H1 (cell line): Measurements from ENCODE around the gene ACKR2. TPM values are rescaled to one million over a fixed set of nuclear protein-coding genes. Genes with fewer than 3 reads are reported as not detected.
A peak's percentile ranks its signal among the peaks of the same experiment; 100 is the strongest.

Experiments used
- CTCF ChIA-PET: fragments of 300-600 bp; sonication (Branson Sonifier 250); formaldehyde crosslinking; loops from one replicate; lab custom pipeline; 2021; ENCODE audit not compliant: partially characterized antibody; lab: Charles Lee
- POLR2A ChIA-PET: fragments of 300-600 bp; sonication (Branson Sonifier 250); formaldehyde crosslinking; loops from one replicate; lab custom pipeline; 2021; ENCODE audit warnings: inconsistent platforms; ENCODE audit not compliant: partially characterized antibody; lab: Charles Lee
- DNase-seq, 2 experiments: peaks; one replicate each; pipeline versions ENCODE4 v3.0.0 to v3.0.0-alpha.2; 2010 to 2022; ENCODE audit warnings: low spot score in 2 of 2, low read depth in 1 of 2, mixed read lengths in 1 of 2
- FAIRE-seq: peaks from 2 replicates; lab custom pipeline; 2011; peaks lifted over from hg19 to GRCh38; lab: Jason Lieb, UNC
- H2AFZ ChIP-seq: 2 replicates; pipeline ENCODE4 v1.8.1; 2012; ENCODE audit warnings: low read length, inconsistent platforms
- H2AK5ac ChIP-seq: 2 replicates; pipeline ENCODE4 v1.6.1; 2013; ENCODE audit warnings: low read depth, low read length
- H2BK120ac ChIP-seq: replicated peaks from 2 replicates; pipeline ENCODE3; 2013; ENCODE audit warnings: low read depth, low read length, inconsistent platforms
- H2BK12ac ChIP-seq: 2 replicates; pipeline ENCODE4 v1.6.1; 2013; ENCODE audit warnings: low read depth, low read length
- H2BK15ac ChIP-seq: 2 replicates; pipeline ENCODE4 v1.6.1; 2013; ENCODE audit warnings: low read length
- H2BK20ac ChIP-seq: 2 replicates; pipeline ENCODE4 v1.6.1; 2013; ENCODE audit warnings: low read length
- H2BK5ac ChIP-seq: 2 replicates; pipeline ENCODE4 v1.6.1; 2013; ENCODE audit warnings: low read depth, low read length
- H3K14ac ChIP-seq: 2 replicates; pipeline ENCODE4 v1.6.1; 2013; ENCODE audit warnings: inconsistent platforms; ENCODE audit not compliant: insufficient read length
- H3K18ac ChIP-seq: 2 replicates; pipeline ENCODE4 v1.6.1; 2013; ENCODE audit warnings: low read length; ENCODE audit errors: extremely low read depth
- H3K23ac ChIP-seq: 2 replicates; pipeline ENCODE4 v1.6.1; 2013; ENCODE audit warnings: inconsistent platforms; ENCODE audit not compliant: insufficient read length
- H3K23me2 ChIP-seq: 2 replicates; pipeline ENCODE4 v1.6.1; 2013; ENCODE audit warnings: low read depth, low read length
- H3K27ac ChIP-seq: 2 replicates; pipeline ENCODE4 v1.6.1; 2011; ENCODE audit warnings: low read depth, low read length, inconsistent platforms
- H3K27me3 ChIP-seq, 4 experiments: replicated peaks in 1 of 4; 1 replicate in 1 of 4; 2 replicates in 3 of 4; pipeline versions ENCODE4 v1.6.1 to v1.8.1; 2011 to 2013; ENCODE audit warnings: low read length in 3 of 4, mild to moderate bottlenecking in 3 of 4, inconsistent platforms in 2 of 4, mixed read lengths in 2 of 4, moderate library complexity in 1 of 4; ENCODE audit not compliant: control insufficient read depth in 3 of 4, insufficient read depth in 3 of 4; ENCODE audit errors: extremely low read depth in 1 of 4
- H3K36me3 ChIP-seq, 4 experiments: 2 replicates each; pipeline versions ENCODE4 v1.6.1 to v1.8.1; 2011 to 2013; ENCODE audit warnings: mild to moderate bottlenecking in 4 of 4, low read length in 3 of 4, moderate library complexity in 2 of 4, control low read depth in 1 of 4, inconsistent platforms in 1 of 4; ENCODE audit not compliant: insufficient read depth in 4 of 4, control insufficient read depth in 2 of 4
- H3K4ac ChIP-seq: replicated peaks from 2 replicates; pipeline ENCODE3; 2013; ENCODE audit warnings: low read length, low read depth, mixed read lengths, inconsistent platforms; ENCODE audit not compliant: insufficient read length
- H3K4me1 ChIP-seq, 4 experiments: replicated peaks in 1 of 4; 1 replicate in 1 of 4; 2 replicates in 3 of 4; pipeline versions ENCODE4 v1.6.1 to v1.8.1; 2011 to 2013; ENCODE audit warnings: low read length in 3 of 4, inconsistent platforms in 2 of 4, mixed read lengths in 1 of 4; ENCODE audit not compliant: insufficient read depth in 4 of 4, control insufficient read depth in 3 of 4
- H3K4me2 ChIP-seq, 2 experiments: 2 replicates each; pipeline versions ENCODE4 v1.6.1 to v1.8.1; 2011 to 2013; ENCODE audit warnings: low read depth in 2 of 2, low read length in 2 of 2, control low read depth in 1 of 2, inconsistent platforms in 1 of 2, mild to moderate bottlenecking in 1 of 2; ENCODE audit not compliant: insufficient read depth in 1 of 2
- H3K4me3 ChIP-seq, 4 experiments: fragments of 200-600, 300-600 bp in 1 of 4; sonication (generic), shearing (Covaris generic), sonication (Bioruptor Twin) in 1 of 4; 2 replicates each; pipeline versions ENCODE4 v1.5.1 to v1.8.1; 2011 to 2016; ENCODE audit warnings: low read length in 4 of 4, low read depth in 3 of 4, control low read depth in 2 of 4, inconsistent platforms in 2 of 4, mild to moderate bottlenecking in 2 of 4, mixed read lengths in 1 of 4, moderate library complexity in 1 of 4; ENCODE audit not compliant: insufficient read depth in 2 of 4; ENCODE audit errors: extremely low read depth in 1 of 4
- H3K56ac ChIP-seq: replicated peaks from 2 replicates; pipeline ENCODE3; 2013; ENCODE audit warnings: low read depth, mild to moderate bottlenecking, mixed read lengths, low read length, inconsistent platforms; ENCODE audit not compliant: insufficient read length
- H3K79me1 ChIP-seq: 2 replicates; pipeline ENCODE4 v1.6.1; 2013; ENCODE audit warnings: low read depth, low read length, control low read depth
- H3K79me2 ChIP-seq, 2 experiments: 2 replicates each; pipeline versions ENCODE4 v1.6.1 to v1.8.1; 2012 to 2013; ENCODE audit warnings: low read length in 2 of 2, mild to moderate bottlenecking in 2 of 2, inconsistent platforms in 1 of 2; ENCODE audit not compliant: insufficient read depth in 2 of 2, control insufficient read depth in 1 of 2
- H3K9ac ChIP-seq, 4 experiments: replicated peaks in 1 of 4; 1 replicate in 1 of 4; 2 replicates in 3 of 4; pipeline versions ENCODE4 v1.6.1 to v1.8.1; 2011 to 2013; ENCODE audit warnings: low read depth in 3 of 4, low read length in 3 of 4, control low read depth in 2 of 4, mild to moderate bottlenecking in 2 of 4, moderate library complexity in 2 of 4, inconsistent platforms in 1 of 4; ENCODE audit errors: extremely low read depth in 1 of 4
- H3K9me3 ChIP-seq, 2 experiments: 2 replicates each; pipeline versions ENCODE4 v1.6.1 to v1.8.1; 2012 to 2013; ENCODE audit warnings: mild to moderate bottlenecking in 2 of 2, moderate library complexity in 2 of 2, control low read depth in 1 of 2, inconsistent platforms in 1 of 2, low read depth in 1 of 2, low read length in 1 of 2, mixed read lengths in 1 of 2; ENCODE audit not compliant: insufficient read depth in 2 of 2
- H4K20me1 ChIP-seq, 2 experiments: replicated peaks in 1 of 2; 2 replicates each; pipeline versions ENCODE3 to v1.8.1; 2011 to 2013; ENCODE audit warnings: inconsistent platforms in 2 of 2, low read length in 2 of 2, mild to moderate bottlenecking in 1 of 2; ENCODE audit not compliant: insufficient read depth in 2 of 2, control insufficient read depth in 1 of 2
- H4K5ac ChIP-seq: 2 replicates; pipeline ENCODE4 v1.6.1; 2013; ENCODE audit warnings: low read length, low read depth, mixed read lengths, inconsistent platforms; ENCODE audit not compliant: insufficient read length
- H4K8ac ChIP-seq: 2 replicates; pipeline ENCODE4 v1.8.0; 2013; ENCODE audit warnings: mild to moderate bottlenecking, moderate library complexity, low read length, inconsistent platforms; ENCODE audit not compliant: insufficient read depth; ENCODE audit errors: extremely low read depth
- H4K91ac ChIP-seq: replicated peaks from 2 replicates; pipeline ENCODE3; 2013; ENCODE audit warnings: low read length, mixed read lengths, inconsistent platforms; ENCODE audit not compliant: insufficient read length
- ASH2L ChIP-seq: fragments of 200-600, 300-600 bp; sonication (generic); IDR thresholded peaks from one replicate; pipeline ENCODE4 v1.7.1; 2017; ENCODE audit warnings: low read length
- ATF3 ChIP-seq: IDR thresholded peaks from 2 replicates; pipeline ENCODE4 v1.6.1; 2011; ENCODE audit warnings: low read depth, mild to moderate bottlenecking, low read length; ENCODE audit not compliant: insufficient read depth
- E2F6 ChIP-seq: IDR thresholded peaks from 2 replicates; pipeline ENCODE4 v1.6.1; 2012; ENCODE audit warnings: inconsistent platforms
- EGR1 ChIP-seq: IDR thresholded peaks from 2 replicates; pipeline ENCODE4 v1.6.1; 2011; ENCODE audit warnings: low read depth, low read length, borderline replicate concordance
- GABPA ChIP-seq: IDR thresholded peaks from 2 replicates; pipeline ENCODE4 v1.6.1; 2011; ENCODE audit warnings: mild to moderate bottlenecking, low read length, moderate library complexity, borderline replicate concordance; ENCODE audit not compliant: insufficient read depth
- MAX ChIP-seq: IDR thresholded peaks from 2 replicates; pipeline ENCODE4 v1.6.1; 2012; ENCODE audit warnings: inconsistent platforms
- POU5F1 ChIP-seq: IDR thresholded peaks from 2 replicates; pipeline ENCODE4 v1.6.1; 2011; ENCODE audit warnings: low read depth, mild to moderate bottlenecking, low read length, moderate library complexity
- RXRA ChIP-seq: IDR thresholded peaks from 2 replicates; pipeline ENCODE4 v1.6.1; 2011; ENCODE audit warnings: low read depth, mild to moderate bottlenecking, low read length, moderate library complexity; ENCODE audit not compliant: insufficient read depth
- SIRT6 ChIP-seq: IDR thresholded peaks from one replicate; pipeline ENCODE4 v1.7.1; 2012; ENCODE audit warnings: low read length, inconsistent platforms
- TAF1 ChIP-seq: IDR thresholded peaks from 2 replicates; pipeline ENCODE4 v1.6.1; 2011; ENCODE audit warnings: mild to moderate bottlenecking, low read depth, low read length
- TAF7 ChIP-seq: optimal IDR thresholded peaks from 2 replicates; pipeline ENCODE3; 2011; ENCODE audit warnings: low read depth, mild to moderate bottlenecking, inconsistent platforms, low read length, moderate library complexity, borderline replicate concordance
- YY1 ChIP-seq: IDR thresholded peaks from 2 replicates; pipeline ENCODE4 v1.6.1; 2011; ENCODE audit warnings: low read depth, mild to moderate bottlenecking, low read length
- WGBS, 2 experiments: shearing (Covaris generic) in 1 of 2; methylation state at CpG; one replicate each; pipeline versions ENCODE4 v1.1.6 to v1.1.7; 2013 to 2015; ENCODE audit warnings: low lambda C conversion rate in 2 of 2, mixed read lengths in 2 of 2, inconsistent platforms in 1 of 2, low coverage in 1 of 2, missing lambda C conversion rate in 1 of 2; ENCODE audit not compliant: insufficient replicate concordance in 2 of 2, insufficient coverage in 1 of 2, insufficient read length in 1 of 2; ENCODE audit errors: extremely low coverage in 1 of 2, missing lambda C conversion rate in 1 of 2; 5-methylcytosine and 5-hydroxymethylcytosine counted together
- polyA plus RNA-seq, 7 experiments: library from polyadenylated mRNA; depleted of rRNA in 3 of 7; stranded (reverse) in 5 of 7; unstranded in 2 of 7; fragments of >200 nt in 5 of 7; fragments of 200-250 nt in 2 of 7; gene quantifications; 1 replicate in 5 of 7; 2 replicates in 1 of 7; 4 replicates in 1 of 7; pipeline versions ENCODE4 v1.2.1 to v1.2.3, GENCODE V29; 2011 to 2013; ENCODE audit warnings: missing spikeins in 2 of 7, mixed read lengths in 2 of 7
- total RNA-seq: library from RNA; stranded (reverse); fragmentation: NEBNext Ultra II Directional; extraction: Animal tissue kit (Norgen Biotek cat#: 25700); gene quantifications from 2 replicates; pipeline ENCODE4 v1.2.1, GENCODE V29; 2021

ACKR2 gene
- total and polyA plus RNA-seq, 2 of the 8 experiments (the other 6 are each of a cell fraction or from before 2014, with no cell fraction given) = 0.09 to 0.12 TPM

- Histone ChIP-seq H3K23me2 (no peaks in the 10 kb centered on the region; the same call in 1 of the 2 replicates), H2BK5ac (no peak overlapping the region), H3K4me3 (no peak overlapping the region), H3K27ac (no peak overlapping the region), H3K79me2 (no peaks in the 10 kb centered on the region), H3K14ac (no peak overlapping the region), H2BK20ac (no peak overlapping the region), H3K4ac (no peak overlapping the region), H3K23ac (no peak overlapping the region), H2BK120ac (no peak overlapping the region), H2BK15ac (no peak overlapping the region), H3K9ac (no peak overlapping the region), H3K56ac (no peak overlapping the region), H4K20me1 (no peaks in the 10 kb centered on the region), H3K18ac (no peak overlapping the region), H3K9me3 (no peaks in the 10 kb centered on the region), H3K4me2 (no peak overlapping the region), H3K27me3 (peaks cover 0 to 2% (median under 1%) of the 10 kb centered on the region in 4 experiments; a peak in 2 of 7 replicates), H2AFZ (no peak overlapping the region), H2BK12ac (no peak overlapping the region), H3K36me3 (no peaks in the 10 kb centered on the region), H4K5ac (no peak overlapping the region), H4K91ac (no peak overlapping the region), H4K8ac (0 out of 2 replicates have a peak overlapping the region, but pooled peaks have one; percentile 7), H3K79me1 (no peaks in the 10 kb centered on the region), H3K4me1 (no peaks in the 10 kb centered on the region), H2AK5ac (no peak overlapping the region)
- CTCF ChIA-PET = interaction anchor here (1.0 to 1.8 kb wide), 3 partner anchors 20 to 51 kb away, joined by 3 to 6 read pairs (median 3); no protein-coding TSS in a partner anchor
- DNase-seq (no peak), FAIRE-seq (no peak)
- WGBS, 2 experiments = 84% methylated on average over 5 of the region's 5 CpGs; no CpG with 5 or more reads in 1 of the 2 experiments
- POLR2A ChIA-PET = no interaction called here
- no peak for TF ChIP-seq ATF3
- TF ChIP-seq TAF1 = no peak
- TF ChIP-seq E2F6 = no peak
- TF ChIP-seq ASH2L = no peak
- TF ChIP-seq RXRA = no peak
- no peak for TF ChIP-seq YY1
- TF ChIP-seq TAF7 = no peak
- no peak for TF ChIP-seq EGR1
- no peak for TF ChIP-seq SIRT6
- TF ChIP-seq POU5F1 = no peak
- no peak for TF ChIP-seq GABPA
- TF ChIP-seq MAX = no peak
Measured at GRCh38 chr3:42871592-42872196, 62.4 kb downstream of the ACKR2 start.
